HCT116 (cell line): ENCODE data around the gene NHERF2. TPM values are rescaled to one million over a fixed set of nuclear protein-coding genes. Genes with fewer than 3 reads are reported as not detected.

Experiments
- ATAC-seq: fragments of 200-7000 bp; cut with Tn5 transposase; 2 replicates; pipeline ENCODE4 v1.9.1; 2020; ENCODE audit warnings: mild to moderate bottlenecking, moderate library complexity
- BruUV-seq: library from RNA; stranded (reverse); fragments of 400-500 nt; replicated peaks from 2 replicates; lab custom pipeline; 2021; lab: Mats Ljungman, UMichigan
- CTCF ChIA-PET: fragments of 300-600 bp; sonication (Branson Sonifier 250); formaldehyde crosslinking; loops from one replicate; lab custom pipeline; 2021; ENCODE audit warnings: antibody characterized with exemption; lab: Charles Lee
- POLR2A ChIA-PET: fragments of 300-600, 350-600 bp; sonication (Branson Sonifier 250); formaldehyde crosslinking; loops from one replicate; lab custom pipeline; 2021; ENCODE audit warnings: antibody characterized with exemption; lab: Charles Lee
- RAD21 ChIA-PET, 2 experiments: fragments of 300-600 bp; sonication (Branson Sonifier 250); formaldehyde crosslinking; loops; one replicate each; lab custom pipeline; 2023; ENCODE audit warnings: low total read pairs in 2 of 2; ENCODE audit not compliant: uncharacterized antibody in 2 of 2, unreplicated experiment in 2 of 2, low non-redundant PET in 1 of 2; lab: Charles Lee
- DNase-seq: peaks from one replicate; pipeline ENCODE4 v3.0.0-alpha.2; 2010; ENCODE audit warnings: low read depth, low spot score
- H2AFZ ChIP-seq: fragments of 200-600 bp; shearing (Covaris generic), sonication (generic); 2 replicates; pipeline ENCODE4 v1.6.1; 2017; ENCODE audit warnings: low read depth, mixed run types, mixed read lengths, antibody characterized with exemption, low read length; ENCODE audit not compliant: poor library complexity, severe bottlenecking
- H3K27ac ChIP-seq: 2 replicates; pipeline ENCODE4 v1.5.1; 2012; ENCODE audit warnings: low read depth, low read length
- H3K27me3 ChIP-seq: fragments of 200-600 bp; sonication (generic); 2 replicates; pipeline ENCODE4 v1.6.1; 2016; ENCODE audit warnings: mixed run types, low read length, mixed read lengths; ENCODE audit not compliant: insufficient read depth
- H3K36me3 ChIP-seq, 2 experiments: fragments of 200-500 bp in 1 of 2; fragments of 200-600 bp in 1 of 2; sonication (Bioruptor generic) in 1 of 2; sonication (generic) in 1 of 2; 2 replicates each; pipeline versions ENCODE4 v1.5.1 to v1.6.1; 2014 to 2016; ENCODE audit warnings: low read length in 2 of 2, inconsistent platforms in 1 of 2, mixed read lengths in 1 of 2, mixed run types in 1 of 2; ENCODE audit not compliant: insufficient read depth in 2 of 2, control insufficient read depth in 1 of 2
- H3K4me1 ChIP-seq, 2 experiments: fragments of 200-600 bp in 1 of 2; sonication (generic) in 1 of 2; 2 replicates each; pipeline versions ENCODE4 v1.5.1 to v1.6.1; 2012 to 2017; ENCODE audit warnings: low read length in 2 of 2, inconsistent platforms in 1 of 2, mild to moderate bottlenecking in 1 of 2, mixed read lengths in 1 of 2, mixed run types in 1 of 2, moderate library complexity in 1 of 2; ENCODE audit not compliant: insufficient read depth in 2 of 2, control insufficient read depth in 1 of 2
- H3K4me2 ChIP-seq: fragments of 200-600 bp; sonication (generic); 2 replicates; pipeline ENCODE4 v1.6.1; 2017; ENCODE audit warnings: mixed run types, low read length, mixed read lengths
- H3K4me3 ChIP-seq, 2 experiments: fragments of 200-600 bp in 1 of 2; sonication (generic) in 1 of 2; replicated peaks in 1 of 2; 2 replicates each; pipeline ENCODE4 v1.5.1; 2011 to 2016; ENCODE audit warnings: low read length in 2 of 2, control low read depth in 1 of 2, low read depth in 1 of 2, mild to moderate bottlenecking in 1 of 2, mixed read lengths in 1 of 2, mixed run types in 1 of 2
- H3K79me2 ChIP-seq: fragments of 200-600 bp; sonication (generic); 2 replicates; pipeline ENCODE4 v1.6.1; 2017; ENCODE audit warnings: mild to moderate bottlenecking, mixed run types, low read length, moderate library complexity, mixed read lengths; ENCODE audit not compliant: insufficient read depth
- H3K9ac ChIP-seq: fragments of 200-600 bp; sonication (generic); 2 replicates; pipeline ENCODE4 v1.6.1; 2016; ENCODE audit warnings: low read length, mixed read lengths
- H3K9me2 ChIP-seq: fragments of 200-600 bp; sonication (generic), shearing (Covaris generic); 2 replicates; pipeline ENCODE4 v1.6.1; 2017; ENCODE audit warnings: mixed run types, mild to moderate bottlenecking, moderate library complexity; ENCODE audit not compliant: insufficient read depth
- H3K9me3 ChIP-seq, 2 experiments: fragments of 200-500 bp in 1 of 2; fragments of 200-600 bp in 1 of 2; sonication (Bioruptor generic) in 1 of 2; sonication (generic) in 1 of 2; 2 replicates each; pipeline ENCODE4 v1.6.1; 2014 to 2017; ENCODE audit warnings: low read length in 2 of 2, mixed read lengths in 2 of 2, inconsistent platforms in 1 of 2, low read depth in 1 of 2, mild to moderate bottlenecking in 1 of 2, mixed run types in 1 of 2, moderate library complexity in 1 of 2; ENCODE audit not compliant: control insufficient read depth in 1 of 2, insufficient read depth in 1 of 2
- H4K20me1 ChIP-seq: fragments of 200-600 bp; sonication (generic), shearing (Covaris generic); 2 replicates; pipeline ENCODE4 v1.6.1; 2017; ENCODE audit warnings: mixed run types, mild to moderate bottlenecking, moderate library complexity; ENCODE audit not compliant: insufficient read depth
- ATF3 ChIP-seq: IDR thresholded peaks from 2 replicates; pipeline ENCODE4 v1.6.1; 2012
- CTCF ChIP-seq, 3 experiments: fragments of 200-600 bp in 1 of 3; sonication (generic) in 1 of 3; IDR thresholded peaks in 2 of 3; conservative IDR thresholded peaks in 1 of 3; 2 replicates each; pipeline ENCODE4 v1.5.1; 2012 to 2017; ENCODE audit warnings: low read depth in 2 of 3, low read length in 2 of 3, antibody characterized with exemption in 1 of 3, borderline replicate concordance in 1 of 3, control low read depth in 1 of 3, mild to moderate bottlenecking in 1 of 3, mixed read lengths in 1 of 3, mixed run types in 1 of 3, moderate library complexity in 1 of 3; ENCODE audit not compliant: insufficient read depth in 1 of 3
- intact Hi-C: fragments of 100-400 bp; cut with micrococcal nuclease; formaldehyde crosslinking; loops from 2 replicates; pipeline ENCODE4 v1.10.0; 2022
- total RNA-seq: library from RNA; stranded (reverse); gene quantifications from one replicate; pipeline ENCODE4 v1.2.1, GENCODE V29; 2021; ENCODE audit not compliant: unreplicated experiment

Gene NHERF2
- total RNA-seq, 1 experiment from 2014 or later: 58.4 TPM

GRCh38 chr16:2007081-2007836, 19.4 kb upstream of the NHERF2 start:
- ChIA-PET CTCF (interaction anchor here (1.2 kb wide), 1 partner anchor 133 kb away, joined by 5 read pairs; no protein-coding TSS in a partner anchor), POLR2A (interaction anchor here (0.6 to 1.4 kb wide), 3 partner anchors 9 to 148 kb away, joined by 3 read pairs; partner anchors contain the start of genes NPW and TRAF7), RAD21 (no interaction called here)
- Histone ChIP-seq H4K20me1 (peaks cover 9% of the 10 kb centered on the region; the same call in 1 of the 2 replicates), H3K4me3 (peak overlapping the region in 1 of 2 experiments; percentile 79; a peak in 1 of 4 replicates), H3K4me2 (peak overlapping the region; percentile 92), H3K9ac (peak overlapping the region; percentile 97), H3K79me2 (peaks cover 78% of the 10 kb centered on the region), H3K27me3 (no peaks in the 10 kb centered on the region), H3K27ac (peak overlapping the region; percentile 92), H3K9me3 (no peaks in the 10 kb centered on the region), H3K36me3 (peaks cover 6 to 19% of the 10 kb centered on the region in 2 experiments; a peak in 3 of 4 replicates), H3K9me2 (no peaks in the 10 kb centered on the region), H2AFZ (no peak overlapping the region), H3K4me1 (peaks cover 28 to 62% of the 10 kb centered on the region in 2 experiments)
- DNase-seq (no peak), ATAC-seq (no peak)
- intact Hi-C loops: no loop called here
- no TSS peak for BruUV-seq
- TF ChIP-seq ATF3 (no peak), CTCF (IDR thresholded peaks at IDR 0.05 in 2 of 3, conservative IDR thresholded peaks at IDR 0.05 in 1 of 3; ENCODE audit: borderline replicate concordance in 1 of 3, insufficient read depth in 1 of 3, low read depth in 2 of 3, low read length in 2 of 3) (no peak)
